GM19238 (cell line): ENCODE results near the gene MX1.
A peak's percentile ranks its signal among the peaks of the same experiment; 100 is the strongest.

Experiments
- DNase-seq: peaks from one replicate; pipeline ENCODE4 v3.0.0; 2011; ENCODE audit warnings: low spot score; ENCODE audit not compliant: insufficient read length

The MX1 gene

DNA sequence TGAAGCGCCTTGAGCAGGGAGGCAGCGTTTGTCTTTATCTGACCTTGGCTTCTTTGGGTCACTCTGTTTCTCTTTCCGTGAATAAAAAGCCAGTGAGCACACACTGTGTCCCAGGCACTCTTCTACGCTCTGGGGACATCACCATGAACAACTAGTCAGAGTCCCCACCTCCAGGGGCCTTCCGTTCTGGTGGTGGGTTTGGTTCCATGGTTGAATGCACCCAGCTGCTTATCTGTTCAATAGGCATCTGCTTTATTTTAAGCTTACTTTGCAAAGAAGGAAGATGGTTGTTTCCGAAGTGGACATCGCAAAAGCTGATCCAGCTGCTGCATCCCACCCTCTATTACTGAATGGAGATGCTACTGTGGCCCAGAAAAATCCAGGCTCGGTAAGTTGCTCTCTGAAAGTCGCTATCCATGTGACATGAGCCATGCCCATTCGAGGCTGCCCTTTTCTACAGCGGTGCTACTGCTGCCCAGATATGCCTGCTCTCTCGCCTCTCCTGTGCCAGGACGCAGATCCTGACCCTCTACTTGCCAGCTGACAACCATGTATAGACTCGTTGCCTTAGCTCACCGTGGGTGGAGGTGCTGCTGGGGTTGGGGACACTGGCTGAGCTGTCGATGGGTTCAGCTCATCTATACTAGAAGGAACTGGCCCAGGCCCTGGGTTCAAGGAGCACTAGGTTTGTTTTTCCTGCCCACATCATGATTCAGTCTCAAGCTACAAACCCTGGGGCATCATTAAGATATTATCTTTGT, 5.9 kb downstream of the MX1 start:
- DNase-seq: peak; percentile 59

DNA sequence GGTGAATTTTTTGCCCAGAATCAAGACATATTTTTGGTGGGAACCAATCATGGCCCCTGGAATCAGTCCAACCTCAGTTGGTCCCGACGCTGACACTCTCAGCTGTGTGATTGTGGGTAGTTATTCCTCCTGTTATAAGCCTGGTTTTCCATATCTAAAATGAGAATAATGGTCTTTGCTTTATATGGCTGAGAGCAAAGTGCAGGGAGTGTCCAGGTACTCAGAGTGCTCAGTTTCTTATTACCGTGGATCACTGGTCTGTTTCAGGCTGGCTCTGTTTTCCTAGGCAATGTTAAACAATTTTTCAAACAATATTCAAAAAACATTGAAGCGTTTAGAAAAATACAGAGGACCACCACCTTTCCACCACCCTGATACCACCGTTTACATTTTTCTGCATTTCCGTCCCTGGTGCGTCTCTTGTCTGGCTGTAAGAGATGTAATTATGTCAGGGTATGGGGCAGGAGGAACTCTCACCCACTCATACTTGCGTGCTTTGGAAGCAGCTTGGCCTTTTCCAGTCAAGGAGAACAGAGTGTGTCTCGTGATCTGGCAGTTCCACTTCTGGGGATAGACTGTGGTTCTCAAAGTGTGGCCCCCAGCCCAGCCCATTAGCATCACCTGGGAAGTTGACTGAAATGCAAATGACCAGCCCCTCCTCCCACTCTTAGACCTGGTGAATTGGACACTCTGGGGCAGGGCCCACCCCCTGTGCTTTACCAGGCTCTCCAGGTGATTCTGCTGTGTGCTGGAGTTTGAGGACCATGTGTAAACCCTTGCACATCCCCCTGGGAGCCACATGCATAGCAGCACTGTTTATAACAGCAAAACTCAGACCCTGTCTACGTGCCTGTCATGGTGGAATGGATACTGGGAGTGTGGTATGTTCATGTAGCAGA, 6.8 kb downstream of the MX1 start:
- DNase-seq: no peak

DNA sequence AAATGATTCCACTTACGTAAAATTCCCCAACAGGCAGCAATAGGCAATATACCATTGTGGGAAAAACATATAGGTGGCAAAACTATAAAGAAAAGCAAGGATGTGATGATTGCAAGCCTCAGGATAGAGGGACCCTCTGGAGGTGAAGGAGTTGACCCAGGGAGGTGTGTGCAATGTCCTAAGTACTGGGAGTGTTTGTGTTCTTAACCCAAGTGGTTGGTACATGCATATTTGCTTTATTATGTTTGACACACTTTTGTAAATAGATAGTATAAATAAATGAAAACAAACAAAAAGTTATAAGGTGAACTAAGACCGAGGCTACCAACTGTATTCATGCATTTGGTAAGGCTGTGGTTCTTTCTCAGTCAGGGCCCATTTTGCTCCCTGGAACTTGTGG, 7.5 kb downstream of the MX1 start:
- no peak for DNase-seq

DNA sequence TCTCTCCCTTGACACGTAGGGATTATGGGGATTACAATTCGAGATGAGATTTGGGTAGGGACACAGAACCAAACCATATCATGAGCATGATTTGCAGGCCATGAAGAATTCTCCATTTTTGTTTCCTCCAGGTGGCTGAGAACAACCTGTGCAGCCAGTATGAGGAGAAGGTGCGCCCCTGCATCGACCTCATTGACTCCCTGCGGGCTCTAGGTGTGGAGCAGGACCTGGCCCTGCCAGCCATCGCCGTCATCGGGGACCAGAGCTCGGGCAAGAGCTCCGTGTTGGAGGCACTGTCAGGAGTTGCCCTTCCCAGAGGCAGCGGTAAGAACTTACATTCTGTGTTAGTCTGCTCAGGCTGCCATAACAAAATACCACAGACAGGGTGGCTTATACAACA, 9.7 kb downstream of the MX1 start:
- no peak for DNase-seq

DNA sequence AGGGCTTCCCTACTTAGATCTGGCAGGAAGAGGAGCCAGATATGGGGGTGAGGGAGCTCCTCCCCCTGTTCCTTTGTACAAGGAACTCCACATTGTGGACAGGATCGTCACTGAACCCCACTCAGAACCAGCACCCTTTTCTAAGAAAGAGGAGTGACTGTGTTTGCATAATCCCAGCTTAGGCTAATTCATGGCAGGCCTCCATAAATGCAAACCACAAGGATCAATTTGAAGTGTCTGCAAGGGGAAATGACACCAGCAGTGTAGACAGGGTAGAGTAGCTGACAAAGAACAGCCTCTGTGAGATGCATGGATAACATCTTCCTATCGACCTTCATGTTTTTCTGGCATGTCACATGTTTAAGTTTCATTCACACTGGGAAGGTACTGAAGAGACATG, 11.7 kb downstream of the MX1 start:
- DNase-seq: no peak

DNA sequence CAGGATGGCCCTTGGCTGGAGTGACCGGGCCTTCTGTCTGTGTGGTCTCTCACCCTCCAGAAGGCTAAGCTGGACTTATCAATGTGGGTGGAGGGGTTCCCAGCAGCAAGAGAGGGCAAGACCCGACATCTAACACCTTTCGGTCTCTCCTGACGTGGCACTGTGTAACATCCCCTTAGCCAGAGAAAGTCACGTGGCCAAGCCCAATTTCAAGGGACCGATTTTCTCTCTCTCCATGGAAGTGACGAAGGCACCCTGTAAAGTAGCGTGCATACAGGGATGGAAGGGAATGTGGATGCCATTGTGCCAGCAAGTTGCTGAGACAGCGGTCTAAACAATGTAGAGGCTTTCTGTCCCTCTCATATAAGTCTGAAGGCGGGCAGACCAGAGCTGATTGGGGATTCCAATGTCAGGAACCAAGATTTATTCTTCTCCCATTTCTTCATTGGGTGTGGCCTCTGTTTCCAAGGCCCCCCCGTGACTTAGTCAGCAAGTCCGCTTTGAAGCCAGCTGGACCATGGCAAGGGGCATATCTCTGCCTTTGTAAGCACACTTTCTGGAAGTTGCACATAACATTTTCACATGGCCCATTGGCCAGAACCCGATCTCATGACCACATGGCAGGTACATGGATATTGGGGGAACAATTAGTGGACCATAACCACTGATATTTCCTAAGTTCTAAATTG, 12.5 kb downstream of the MX1 start:
- DNase-seq: no peak

DNA sequence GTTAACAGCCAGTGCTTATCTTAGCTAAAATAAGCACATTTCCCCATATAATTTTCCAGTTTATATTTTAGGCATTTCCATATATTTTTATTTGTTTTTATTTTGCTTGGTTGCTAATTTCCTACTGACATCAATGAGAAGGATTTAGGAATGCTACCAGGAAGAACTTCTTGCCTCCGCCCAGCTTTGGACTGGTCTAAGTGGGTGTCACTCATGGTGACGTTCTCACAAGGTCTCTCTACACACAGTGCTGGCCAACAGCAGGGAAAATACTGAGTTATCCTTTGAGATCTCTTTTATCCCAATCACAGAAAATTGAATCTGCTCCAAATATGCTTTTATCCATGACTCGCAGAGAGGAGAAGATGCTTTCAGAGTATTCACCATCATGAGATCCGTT, 13.2 kb downstream of the MX1 start:
- no peak for DNase-seq

DNA sequence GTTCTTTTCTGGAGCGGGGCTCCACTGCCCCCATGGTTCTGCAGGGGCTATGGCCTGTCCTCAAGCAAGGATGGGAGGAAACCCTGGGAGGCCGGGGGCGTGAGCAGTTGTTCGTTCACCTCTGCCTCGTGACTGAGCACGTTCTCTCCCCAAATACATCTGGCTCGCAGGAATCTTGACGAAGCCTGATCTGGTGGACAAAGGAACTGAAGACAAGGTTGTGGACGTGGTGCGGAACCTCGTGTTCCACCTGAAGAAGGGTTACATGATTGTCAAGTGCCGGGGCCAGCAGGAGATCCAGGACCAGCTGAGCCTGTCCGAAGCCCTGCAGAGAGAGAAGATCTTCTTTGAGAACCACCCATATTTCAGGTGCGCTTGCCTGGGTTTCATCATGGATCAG, 15.5 kb downstream of the MX1 start:
- no peak for DNase-seq

DNA sequence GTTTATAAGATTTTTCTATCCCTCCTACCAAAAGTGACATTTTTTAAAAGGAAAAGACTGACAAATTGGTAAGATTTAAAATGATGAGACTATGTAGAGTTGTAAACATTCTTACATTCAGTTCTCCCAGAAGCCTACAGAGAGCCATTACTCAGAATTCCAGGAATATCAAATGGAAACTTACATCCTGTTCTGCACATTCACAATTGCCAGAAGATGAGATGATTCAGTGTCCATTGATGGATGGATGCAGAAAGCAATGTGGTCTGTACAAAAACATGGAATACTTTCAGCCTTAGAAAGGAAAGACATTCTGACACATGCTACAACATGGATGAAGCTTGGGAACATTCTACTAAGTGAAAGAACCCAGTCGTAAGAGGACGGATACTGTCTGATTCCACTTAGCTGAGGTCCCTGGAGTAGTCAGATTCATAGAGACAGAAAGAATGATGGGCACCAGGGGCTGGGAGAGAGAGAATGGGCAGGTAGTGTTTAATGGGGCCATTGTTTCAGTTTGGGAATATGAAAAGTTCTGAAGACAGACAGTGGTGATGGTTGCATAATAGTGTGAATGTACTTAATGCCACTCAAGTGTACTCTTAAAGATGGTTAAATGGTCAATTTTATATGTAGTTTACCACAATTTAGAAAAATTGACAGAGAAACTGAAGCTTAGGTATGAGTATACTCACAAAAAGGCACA, 16.6 kb downstream of the MX1 start:
- no peak for DNase-seq

DNA sequence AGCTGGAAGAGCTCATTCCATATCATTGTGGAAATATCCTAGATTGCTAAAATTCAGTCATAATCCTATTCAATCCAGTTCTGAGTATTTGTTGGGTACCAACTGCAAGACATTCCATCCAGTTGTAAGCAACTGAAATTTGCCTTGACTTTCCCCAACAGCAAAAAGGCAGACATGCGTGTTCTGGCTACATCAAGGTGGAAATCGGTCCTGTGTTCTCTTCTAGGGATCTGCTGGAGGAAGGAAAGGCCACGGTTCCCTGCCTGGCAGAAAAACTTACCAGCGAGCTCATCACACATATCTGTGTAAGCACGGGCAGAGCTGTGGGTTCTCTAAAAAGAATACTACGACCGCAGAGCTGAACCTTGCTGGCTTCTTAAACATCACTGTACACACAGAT, 17.5 kb downstream of the MX1 start:
- DNase-seq: no peak

DNA sequence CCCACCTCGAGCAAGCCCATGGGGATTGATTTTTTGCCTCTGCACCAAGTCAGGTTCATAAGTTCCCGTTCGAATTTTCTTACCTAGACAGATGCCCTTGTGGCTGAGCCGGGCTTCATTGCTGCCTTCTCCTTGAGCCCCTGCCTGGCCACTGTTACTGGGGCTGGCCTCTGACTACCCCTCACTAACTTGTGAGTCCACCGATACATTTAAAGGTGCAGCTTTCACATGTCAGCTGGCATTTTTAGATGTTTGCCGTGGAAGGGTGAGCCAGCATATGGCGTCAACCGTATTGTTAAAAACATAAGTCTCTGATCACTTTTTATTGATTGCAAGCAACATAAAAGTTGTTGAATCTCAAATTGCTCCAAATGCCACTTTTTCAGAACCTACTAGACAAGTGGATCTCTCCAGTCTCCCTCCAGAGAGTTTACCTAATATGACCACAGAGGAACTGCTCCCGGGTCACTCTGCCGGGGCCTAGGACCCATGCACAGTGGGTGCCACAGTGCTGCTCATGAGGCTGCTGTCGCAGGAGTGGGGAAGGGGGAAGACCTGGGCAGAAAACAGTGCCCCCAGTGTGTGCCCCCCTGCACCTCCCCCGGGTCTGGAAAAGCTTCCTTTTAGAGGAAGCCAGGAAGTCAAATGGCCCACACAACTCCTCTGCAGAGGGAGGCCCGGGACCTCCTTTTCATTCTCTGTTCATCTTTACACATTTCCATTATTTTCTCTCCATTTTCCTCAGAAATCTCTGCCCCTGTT, 18.8 kb downstream of the MX1 start:
- DNase-seq: no peak

DNA sequence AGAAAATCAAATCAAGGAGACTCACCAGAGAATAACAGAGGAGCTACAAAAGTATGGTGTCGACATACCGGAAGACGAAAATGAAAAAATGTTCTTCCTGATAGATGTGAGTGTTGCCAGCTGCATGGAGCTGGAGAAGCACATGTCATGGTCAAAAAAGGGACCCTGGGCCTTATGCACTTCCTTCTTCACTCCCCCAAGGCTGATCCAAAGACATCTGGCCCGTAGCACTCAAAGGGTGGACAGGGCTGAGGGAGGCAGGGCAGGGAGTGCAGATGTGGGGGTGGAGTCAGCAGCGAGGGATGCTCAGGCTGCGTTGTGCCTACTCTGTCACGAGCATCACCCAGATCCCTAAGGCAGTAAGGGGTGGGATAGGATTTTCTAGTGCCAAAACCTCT, 19.4 kb downstream of the MX1 start:
- no peak for DNase-seq

DNA sequence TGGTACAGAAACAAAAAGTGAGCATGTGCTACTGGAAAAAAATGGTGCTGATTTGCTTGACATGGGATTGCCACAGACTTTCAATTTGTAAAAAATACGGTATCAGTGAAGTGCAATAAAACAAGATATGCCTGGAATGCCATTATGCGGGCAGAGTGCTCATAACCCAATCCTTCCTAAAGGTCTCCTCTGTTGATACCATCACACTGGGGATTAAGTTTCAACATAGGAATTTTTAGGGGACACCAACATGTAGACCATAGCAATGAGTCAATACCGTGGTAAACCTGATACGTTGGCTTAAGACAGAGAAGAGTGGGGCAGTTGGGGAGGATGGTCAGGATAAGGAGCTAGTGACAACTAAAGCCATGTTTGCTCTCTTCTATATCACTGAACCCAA, 20.5 kb downstream of the MX1 start:
- DNase-seq: no peak

DNA sequence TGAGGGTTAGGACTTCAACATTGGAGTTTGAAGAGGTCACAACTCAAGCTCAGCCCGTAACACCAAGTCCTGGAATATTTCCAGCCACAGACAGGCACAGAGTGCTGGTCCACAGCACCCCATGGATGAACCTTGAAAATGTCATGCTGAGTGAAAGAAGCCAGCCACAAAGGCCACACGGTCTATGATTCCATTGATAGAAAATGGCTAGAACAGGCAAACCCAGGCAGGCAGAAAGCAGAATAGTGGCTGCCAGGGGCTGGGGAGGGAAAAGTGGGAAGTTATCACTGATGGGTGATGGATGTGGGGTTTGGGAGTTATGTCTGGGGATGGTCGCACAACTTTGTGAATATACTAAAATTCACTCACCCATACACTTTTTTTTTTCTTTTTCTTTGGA, 21.3 kb downstream of the MX1 start:
- DNase-seq: no peak

DNA sequence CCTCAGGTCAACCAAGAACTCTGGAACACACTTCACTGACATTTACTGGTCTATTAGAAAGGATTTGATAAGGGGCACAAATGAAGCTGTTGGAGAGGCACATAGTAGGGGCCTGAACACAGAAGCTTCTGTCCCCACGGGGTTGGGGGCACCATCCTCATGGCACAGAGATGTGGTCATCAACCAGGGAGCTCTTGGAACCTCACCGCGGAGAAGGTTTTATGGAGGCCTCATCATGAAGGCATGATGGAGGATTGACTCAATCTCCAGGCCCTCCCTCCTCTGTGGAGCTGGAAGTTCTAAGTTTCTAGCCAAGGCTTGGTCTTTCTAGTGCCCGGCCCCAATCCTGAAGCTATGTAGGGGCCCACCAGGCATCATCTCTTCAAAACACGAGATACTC, 23.6 kb downstream of the MX1 start:
- DNase-seq: no peak

DNA sequence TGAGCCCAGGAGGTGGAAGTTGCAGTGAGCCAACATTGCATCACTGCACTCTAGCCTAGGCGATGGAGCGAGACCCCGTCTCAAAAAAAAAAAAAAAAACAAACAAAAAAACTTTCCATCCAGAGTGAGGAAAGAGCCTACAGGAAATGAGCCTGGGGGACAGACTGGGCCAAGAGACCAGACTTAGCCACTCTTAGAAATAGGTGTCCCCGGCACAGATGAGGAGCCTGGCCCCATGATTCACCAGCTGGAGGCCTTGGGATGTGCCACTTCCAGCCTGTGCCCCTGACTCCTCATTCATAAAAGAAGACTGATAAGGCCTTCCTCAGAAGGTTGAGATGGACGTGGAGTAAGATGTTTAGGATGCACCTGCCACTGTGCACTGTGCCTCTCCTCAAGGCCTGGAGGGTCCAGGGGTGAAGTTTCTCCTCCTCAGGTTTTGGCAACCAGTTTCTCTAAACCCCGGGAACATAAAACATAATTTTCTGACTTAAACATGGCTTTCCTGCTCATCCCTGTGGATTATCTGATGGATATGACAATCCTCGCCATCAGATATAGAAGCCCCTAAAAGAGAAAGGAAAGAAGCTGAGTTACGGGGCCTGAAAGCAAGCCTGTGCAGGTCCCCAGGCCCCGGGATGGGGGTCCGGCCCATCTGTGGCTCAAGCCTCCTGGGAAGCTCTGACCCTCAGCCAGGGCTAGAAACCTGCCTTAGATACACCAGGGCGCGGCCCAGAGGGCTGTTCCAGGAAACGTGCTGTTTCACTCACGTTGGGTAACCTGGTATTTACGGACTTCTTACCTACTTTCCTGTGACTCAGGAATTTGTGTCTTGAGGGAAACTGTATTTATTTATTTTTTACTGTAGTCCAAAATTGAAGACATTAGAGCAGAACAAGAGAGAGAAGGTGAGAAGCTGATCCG, 26.0 kb downstream of the MX1 start:
- DNase-seq: no peak

DNA sequence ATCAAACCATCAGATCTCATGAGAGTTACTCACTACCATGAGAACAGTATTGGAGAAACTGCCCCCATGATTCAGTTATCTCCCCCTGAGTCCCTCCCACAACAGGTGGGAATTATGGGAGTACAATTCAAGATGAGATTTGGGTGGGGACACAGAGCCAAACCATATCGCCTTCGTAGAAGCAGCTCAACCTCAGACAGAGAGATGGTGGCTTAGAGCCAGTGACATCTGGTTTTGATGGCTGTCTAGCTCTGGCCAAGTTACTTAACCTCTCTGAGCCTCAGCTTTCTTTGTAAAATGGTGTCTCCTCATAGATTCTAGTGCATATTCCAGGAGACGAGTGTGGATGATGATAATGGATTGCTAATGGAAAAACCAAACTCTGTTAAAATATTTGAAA, 27.2 kb downstream of the MX1 start:
- no peak for DNase-seq

DNA sequence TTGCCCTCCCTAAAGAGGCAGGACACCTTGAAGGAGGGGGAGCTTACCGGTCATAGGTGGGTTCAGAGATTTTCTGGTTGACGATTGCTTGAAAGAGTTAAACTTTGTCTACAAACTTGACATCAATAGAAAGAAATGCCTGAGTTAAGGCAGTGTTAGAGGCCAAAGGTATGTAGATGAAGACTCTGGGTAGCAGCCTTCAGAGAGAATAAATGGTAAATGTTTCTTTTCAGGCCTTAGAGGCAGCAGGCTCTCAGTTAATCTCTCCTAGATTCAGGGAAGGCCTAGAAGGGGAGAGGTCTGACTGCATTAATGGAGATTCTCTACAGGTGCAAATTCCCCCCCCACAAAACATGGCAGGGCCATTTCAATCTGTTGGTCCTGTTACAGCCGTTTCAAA, 27.7 kb downstream of the MX1 start:
- no peak for DNase-seq

DNA sequence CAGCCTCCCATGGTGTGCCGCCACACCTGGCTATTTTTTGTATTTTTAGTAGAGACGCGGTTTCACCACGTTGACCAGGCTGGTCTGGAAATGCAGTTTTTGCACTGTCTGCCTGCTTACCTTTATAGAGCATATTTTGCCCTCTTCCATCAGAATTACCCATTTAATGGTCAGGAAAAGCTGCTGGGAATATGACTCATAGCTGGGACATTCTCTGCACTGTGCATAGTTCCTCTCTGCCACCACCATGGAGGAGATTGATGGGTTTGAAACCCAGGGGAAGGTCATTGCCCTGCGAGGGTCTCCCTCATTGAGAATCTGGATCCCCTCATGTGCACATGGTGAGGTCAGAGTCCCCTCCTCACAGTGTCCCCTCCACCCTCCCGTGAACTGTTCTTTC, 32.1 kb downstream of the MX1 start:
- no peak for DNase-seq

DNA sequence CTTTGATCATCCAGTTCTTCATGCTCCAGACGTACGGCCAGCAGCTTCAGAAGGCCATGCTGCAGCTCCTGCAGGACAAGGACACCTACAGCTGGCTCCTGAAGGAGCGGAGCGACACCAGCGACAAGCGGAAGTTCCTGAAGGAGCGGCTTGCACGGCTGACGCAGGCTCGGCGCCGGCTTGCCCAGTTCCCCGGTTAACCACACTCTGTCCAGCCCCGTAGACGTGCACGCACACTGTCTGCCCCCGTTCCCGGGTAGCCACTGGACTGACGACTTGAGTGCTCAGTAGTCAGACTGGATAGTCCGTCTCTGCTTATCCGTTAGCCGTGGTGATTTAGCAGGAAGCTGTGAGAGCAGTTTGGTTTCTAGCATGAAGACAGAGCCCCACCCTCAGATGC, 32.5 kb downstream of the MX1 start:
- DNase-seq: no peak
